GM19324 (cell line): ENCODE results near the gene EDARADD.
"Not testable (repeated sequence)": the region's sequence is repeated elsewhere in the genome, so short reads cannot be mapped to it uniquely, and the experiment has no call there.

Experiments used
- ATAC-seq: cut with Tn5 transposase; IDR thresholded peaks from one replicate; pipeline ENCODE4 v1.9.1; 2021; ENCODE audit warnings: mild to moderate bottlenecking, moderate library complexity; ENCODE audit not compliant: unreplicated experiment, low FRiP score

Gene EDARADD

DNA sequence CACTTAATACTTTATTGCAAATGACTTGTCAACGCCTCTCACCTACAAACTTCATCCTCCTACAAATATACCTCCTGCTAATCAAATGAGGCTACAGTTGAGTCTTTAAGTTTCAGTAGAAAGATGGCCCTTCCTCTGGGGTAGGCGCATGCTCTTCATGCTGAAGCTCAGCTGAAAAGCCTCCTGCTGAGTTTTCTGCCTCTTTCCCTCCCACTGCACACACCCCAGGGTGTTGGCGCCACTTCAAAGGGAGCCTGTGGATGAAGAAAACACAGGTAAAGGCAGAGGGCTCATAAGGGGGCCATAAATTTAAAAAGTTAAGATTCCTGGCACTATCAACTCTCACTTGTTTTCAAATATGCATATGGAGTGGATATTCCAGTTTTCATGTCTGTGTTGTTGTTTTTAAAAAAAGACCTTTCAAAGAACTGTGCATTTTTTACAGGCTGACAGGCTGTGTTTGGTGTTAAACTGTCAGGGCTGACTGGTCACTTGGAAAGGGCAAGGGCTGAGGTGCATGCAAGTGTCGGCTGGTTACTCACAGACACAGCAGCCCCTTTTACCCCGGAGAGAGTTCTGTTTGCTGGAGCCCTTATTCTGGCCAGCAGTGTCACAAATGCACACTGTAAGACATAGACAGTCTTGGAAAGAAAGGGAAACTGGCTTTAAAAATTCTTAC is 86.8 kb downstream of the EDARADD start:
- ATAC-seq = no peak

DNA sequence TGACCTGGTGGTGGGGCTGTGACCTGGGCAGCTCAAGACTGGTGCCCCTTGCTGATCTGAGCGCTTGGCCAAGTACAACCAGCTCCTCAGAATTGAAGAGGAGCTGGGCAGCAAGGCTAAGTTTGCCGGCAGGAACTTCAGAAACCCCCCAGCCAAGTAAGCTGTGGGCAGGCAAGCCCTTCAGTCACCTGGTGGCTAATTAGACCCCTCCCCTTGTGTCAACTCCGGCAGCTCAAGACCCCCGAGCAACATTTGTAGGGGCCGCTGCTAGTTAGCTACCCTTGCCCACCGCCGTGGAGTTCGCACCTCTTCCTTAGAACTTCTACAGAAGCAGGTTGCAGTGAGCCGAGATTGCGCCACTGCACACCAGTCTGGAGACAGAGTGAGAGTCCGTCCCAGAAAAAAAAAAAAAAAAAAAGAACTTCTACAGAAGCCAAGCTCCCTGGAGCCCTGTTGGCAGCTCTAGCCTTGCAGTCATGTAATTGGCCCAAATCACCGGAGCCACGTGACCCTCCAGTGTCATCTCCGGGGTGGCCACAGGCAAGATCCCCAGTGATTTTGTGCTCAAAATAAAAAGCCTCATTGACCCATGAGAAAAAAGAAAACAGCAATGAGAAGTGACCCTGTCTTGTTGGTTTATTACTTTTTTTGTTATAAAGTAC is 90.4 kb downstream of the EDARADD start:
- no peak for ATAC-seq

DNA sequence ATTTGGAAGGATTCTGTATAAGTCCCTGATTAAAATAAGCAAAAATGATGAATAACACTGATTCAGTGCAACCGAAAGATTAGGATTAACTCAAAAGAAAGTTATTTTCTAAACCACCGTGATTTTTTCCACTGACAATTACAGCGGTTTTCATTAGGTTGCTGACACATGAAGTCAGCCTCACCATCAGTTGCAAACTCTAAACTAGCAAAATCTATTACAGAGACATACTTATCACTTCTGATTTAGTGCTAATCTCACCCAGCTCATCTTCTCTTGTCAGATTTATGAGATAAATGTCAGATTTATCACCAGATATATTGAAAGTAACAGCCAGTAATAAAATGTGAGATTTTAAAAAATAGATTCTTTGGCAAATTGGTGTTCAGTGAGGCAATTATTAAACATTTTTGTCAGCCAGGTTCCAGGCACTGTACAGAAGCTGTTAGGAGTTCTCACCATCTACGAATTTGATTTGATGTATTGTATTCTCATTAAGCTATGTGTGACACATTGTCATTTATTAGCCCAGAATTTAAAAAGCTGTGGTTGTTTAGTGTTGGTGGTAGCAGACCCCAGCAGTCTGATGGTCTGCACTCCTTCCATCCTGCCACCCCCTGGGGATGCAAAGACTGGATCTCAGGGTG is 92.4 kb downstream of the EDARADD start:
- ATAC-seq = no peak

DNA sequence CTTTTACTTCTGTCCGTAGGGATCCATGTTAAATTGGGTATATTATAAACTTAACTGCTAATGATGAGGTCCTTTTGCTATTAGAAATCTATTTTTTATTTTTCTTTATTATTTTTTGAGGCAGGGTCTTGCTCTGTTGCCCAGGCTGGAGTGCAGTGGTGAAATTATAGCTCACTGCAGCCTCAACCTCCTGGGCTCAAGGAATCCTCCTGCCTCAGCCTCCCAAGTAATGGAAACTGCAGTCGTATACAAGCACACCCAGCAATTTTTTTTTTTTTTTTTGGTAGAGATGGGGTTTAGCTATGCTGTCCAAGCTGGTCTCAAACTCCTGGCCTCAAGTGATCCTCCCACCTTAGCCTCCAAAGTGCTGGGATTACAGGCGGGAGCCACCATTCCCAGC is 95.1 kb downstream of the EDARADD start:
- ATAC-seq = not testable (repeated sequence)

DNA sequence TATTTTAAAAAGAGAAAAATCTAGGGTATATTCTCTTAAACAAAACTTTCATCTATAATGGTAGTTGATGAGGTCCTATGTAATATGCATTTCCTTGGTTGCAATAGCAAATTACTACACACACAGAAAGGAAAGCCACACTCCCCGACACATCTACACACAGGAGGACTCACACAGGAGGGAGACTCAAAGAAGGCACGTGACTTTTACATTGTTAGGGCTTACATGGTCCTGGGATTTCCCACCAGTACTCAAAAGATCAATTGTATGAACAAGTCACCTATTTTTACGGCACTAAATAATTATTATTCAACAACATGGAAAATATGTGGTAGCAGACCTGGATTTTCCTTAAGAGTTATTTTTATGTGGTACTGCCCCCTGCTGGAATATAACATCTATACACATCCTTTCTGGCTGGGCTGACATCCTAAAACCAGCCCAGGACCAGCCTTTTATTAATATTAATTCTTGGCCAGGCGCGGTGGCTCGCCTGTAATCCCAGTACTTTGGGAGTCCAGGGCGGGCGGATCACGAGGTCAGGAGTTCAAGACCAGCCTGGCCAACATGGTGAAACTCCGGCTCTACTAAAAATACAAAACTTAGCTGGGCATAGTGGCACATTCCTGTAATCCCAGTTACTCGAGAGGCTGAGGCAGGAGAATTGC is 95.8 kb downstream of the EDARADD start:
- ATAC-seq = no peak

DNA sequence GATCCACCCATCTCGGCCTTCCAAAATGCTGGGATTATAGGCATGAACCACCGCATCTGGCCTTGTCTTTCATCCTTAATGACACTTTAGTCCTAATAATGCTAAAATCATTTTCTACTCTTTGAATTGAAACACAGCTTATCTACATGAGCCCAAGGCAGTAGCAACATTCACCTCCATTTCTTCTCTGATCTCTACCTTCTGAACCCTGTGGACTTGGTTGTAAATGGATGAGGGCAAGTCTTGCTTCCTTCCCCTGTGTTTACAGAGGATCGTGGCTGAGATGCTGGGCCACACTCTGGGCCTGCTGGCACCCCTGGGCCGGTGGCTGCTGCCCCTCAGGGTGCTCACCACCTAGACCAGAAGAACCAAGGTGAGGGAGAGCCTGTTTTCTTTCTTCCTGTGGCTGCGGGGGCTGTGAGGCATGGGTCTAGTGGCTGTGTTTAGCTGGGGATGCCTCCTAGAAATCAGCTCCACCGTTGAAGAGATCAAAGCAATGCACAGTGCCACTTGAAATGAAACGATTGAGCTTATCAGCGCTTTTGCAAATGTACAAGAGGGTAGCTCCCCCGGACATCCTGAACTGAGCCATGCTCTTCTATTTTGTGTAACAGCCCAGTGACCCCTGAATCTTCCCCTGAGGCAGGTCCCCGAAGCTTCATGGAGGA is 97.5 kb downstream of the EDARADD start:
- ATAC-seq = no peak

DNA sequence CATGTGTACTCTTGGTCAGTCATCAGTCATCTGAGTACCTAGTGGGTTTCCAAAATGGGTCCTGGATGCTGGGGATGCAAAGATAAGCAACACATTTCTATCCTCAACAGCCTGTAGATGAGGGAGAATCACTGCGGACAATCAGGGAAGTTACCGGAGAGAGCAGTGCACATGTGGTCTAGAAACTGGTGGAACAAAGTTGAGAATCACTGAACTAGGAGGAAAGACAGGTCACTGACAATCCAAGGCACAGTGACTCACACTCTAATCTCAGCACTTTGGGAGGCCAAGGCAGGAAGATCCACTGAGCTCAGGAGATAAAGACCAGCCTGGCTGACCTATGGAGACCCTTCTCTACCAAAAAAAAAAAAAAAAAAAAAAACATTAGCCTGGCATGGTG is 98.3 kb downstream of the EDARADD start:
- ATAC-seq = no peak

DNA sequence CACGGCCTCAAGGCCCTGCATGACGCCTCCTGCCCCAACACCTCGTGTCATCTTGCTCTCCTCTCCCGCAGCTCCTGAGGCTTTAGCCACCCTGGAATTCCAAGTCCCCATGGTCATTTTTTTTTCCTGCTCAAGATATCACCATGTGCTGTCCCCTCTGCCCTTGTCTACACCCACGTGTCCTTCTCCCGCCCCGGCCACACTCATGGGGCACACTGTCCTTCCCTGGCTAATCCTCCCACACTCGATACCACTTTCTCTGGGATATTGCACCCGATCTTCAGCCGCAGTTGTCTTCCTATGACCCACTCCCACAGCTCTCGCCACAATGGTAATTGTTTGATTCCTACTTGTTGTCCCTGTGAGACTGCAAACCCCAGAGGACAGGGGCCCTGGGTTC is 100.0 kb downstream of the EDARADD start:
- ATAC-seq = no peak

DNA sequence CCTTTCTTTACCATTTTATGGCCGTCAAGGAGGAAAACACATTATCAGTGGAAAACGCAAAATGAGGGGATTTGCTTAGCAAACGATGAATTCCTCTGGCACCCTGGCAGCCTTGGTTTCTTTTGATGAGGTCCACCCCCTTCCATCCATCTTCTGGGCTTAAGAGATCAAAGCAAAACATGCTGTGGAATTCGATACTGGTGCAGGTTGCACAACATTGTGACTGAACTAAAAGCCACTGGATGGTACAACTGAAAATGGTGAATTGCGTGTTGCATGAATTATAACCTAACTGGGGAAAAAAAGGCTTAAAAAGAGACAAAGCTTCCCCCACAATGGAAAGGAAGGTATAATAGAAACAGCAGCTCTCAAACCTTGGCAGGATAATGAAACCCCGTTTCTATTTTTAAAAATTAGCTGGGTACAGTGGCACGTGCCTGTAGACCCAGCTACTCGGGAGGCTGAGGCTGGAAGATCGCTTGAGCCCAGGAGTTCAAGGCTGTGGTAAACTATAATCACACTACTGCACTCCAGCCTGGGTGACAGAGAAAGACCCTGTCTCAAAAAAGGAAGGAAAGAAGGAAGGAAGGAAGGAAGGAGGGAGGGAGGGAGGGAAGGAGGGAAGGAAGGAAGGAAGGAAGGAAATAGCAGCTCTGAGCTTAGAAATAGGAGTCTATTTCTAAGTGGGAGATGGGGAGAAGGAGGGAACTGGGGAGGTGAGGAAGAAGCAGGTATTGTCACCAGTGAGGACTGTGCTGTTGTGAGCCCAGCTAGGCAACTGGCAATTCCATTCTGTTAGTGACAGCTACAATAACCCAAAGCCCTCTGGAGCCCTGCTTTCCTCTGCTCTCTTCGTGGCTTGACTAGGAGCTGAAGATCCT is 100.7 kb downstream of the EDARADD start:
- no peak for ATAC-seq

DNA sequence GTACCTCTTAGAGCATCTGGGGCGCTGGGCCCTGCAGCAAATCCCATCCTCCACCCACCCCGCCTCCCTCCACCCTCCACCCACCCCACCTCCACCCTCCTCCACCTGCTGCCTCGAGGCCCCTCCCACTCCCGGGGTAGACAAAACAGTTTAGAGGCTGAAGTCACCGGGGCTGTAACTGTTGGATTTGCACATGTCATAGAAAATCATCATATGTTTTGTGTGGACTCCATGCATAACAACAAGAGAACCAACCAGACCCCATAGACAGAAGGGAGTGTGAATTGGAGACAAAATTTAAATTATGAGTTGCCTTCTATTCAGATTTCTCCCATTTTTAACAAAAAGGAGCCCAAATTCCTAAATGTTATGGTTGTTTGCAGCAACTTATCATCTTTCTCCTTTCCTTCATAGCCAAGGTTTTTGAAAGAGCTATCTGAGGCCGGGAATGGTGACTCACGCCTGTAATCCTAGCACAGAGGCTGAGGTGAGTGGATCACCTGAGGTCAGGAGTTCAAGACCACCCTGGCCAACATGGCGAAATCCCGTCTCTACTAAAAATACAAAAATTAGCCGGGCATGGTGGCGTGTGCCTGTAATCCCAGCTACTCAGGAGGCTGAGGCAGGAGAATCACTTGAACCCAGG is 101.5 kb downstream of the EDARADD start:
- no peak for ATAC-seq

DNA sequence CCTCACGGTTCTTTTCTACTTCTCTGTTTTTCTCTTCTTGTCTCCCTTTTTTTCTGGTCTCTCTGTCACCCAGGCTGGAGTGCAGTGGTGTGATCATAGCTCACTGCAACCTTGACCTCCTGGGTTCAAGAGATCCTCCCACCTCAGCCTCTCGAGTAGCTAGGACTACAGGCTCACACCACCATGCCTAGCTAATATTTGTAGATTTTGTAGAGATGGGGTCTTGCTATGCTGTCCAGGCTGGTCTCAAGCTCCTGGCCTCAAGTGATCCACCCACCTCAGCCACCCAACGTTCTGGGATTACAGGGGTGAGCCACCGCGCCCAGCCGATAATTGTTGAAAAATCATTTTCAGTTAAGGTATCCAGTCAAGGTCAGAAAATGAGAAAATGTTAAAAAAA is 103.8 kb downstream of the EDARADD start:
- ATAC-seq = no peak

DNA sequence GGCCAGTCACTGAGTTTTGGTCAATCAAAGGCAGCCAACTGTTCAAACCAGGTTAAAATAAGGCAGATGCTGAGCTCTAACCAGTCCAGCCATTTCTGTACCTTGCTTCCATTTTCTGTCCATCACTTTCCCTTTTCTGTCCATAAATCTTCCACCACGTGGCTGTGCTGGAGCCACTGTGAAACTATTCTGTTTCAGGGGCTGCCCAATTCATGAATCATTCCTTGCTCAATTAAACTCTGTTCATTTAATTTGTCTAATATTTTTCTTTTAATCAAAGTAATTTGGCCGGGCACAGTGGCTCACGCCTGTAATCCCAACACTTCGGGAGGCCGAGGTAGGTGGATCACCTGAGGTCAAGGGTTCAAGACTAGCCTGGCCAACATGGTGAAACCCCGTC is 107.0 kb downstream of the EDARADD start:
- no peak for ATAC-seq

DNA sequence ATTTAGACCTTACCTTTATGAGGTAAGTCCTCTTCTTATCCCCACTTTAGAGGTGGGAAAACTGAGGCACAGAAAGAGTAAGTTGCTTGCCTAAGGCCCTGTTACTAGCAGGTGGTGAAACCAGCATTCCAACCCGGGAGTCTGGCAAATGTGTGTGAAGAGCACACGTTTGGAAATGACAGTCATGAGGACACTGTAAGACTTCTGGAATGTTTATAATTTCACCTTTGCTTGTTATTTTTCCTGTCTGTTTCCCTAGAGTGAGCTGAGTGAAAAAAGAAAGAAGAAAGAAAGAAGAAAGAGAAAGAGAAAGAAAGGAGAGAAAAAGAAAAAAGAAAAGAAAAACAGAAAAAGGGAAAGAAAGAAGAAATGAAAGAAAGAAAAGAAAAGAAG is 108.5 kb downstream of the EDARADD start:
- no peak for ATAC-seq

DNA sequence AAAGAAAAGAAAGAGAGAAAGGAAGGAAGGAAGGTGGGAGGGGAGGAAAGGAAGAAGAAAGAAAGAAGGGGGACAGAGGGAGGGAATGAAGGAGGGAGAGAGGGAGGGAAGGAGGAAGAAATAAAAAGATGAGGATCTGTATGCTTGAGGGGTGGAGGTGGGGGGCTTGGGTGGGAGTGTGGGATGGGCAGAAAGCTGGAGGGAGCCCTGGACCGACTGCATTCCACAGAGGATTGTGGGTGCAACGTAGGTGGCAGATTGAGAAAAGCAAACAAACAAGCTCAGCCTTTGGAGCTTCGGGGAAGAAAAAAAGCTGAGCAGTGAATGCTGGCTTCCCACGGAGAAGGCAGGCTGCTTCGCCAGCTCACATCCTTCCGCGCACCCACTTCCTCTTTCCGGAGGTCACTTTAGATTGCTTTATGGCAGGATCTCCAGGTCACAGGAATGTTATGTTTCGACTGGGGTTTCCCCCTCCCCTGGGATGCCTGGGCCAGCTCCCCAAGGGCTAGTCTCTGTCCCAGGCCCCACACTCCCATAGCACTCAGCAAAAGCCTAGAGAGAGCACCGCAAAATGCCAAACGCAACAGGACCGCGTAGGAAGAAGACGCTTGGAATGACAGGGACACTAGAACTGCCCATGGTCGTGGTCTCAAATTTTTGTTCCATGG is 109.0 kb downstream of the EDARADD start:
- no peak for ATAC-seq

DNA sequence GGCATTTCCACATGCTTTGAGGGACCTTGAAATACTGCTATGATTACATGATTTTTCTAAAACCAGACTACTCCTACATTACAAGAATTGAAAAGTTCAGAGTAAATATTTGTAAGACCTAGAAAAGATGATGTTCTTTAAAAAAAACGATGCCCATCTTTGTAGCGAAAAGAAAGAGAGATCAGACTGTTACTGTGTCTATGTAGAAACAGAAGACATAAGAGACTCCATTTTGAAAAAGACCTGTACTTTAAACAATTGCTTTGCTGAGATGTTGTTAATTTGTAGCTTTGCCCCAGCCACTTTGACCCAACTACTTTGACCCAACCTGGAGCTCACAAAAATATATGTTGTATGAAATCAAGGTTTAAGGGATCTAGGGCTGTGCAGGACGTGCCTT is 110.3 kb downstream of the EDARADD start:
- not testable (repeated sequence) for ATAC-seq

DNA sequence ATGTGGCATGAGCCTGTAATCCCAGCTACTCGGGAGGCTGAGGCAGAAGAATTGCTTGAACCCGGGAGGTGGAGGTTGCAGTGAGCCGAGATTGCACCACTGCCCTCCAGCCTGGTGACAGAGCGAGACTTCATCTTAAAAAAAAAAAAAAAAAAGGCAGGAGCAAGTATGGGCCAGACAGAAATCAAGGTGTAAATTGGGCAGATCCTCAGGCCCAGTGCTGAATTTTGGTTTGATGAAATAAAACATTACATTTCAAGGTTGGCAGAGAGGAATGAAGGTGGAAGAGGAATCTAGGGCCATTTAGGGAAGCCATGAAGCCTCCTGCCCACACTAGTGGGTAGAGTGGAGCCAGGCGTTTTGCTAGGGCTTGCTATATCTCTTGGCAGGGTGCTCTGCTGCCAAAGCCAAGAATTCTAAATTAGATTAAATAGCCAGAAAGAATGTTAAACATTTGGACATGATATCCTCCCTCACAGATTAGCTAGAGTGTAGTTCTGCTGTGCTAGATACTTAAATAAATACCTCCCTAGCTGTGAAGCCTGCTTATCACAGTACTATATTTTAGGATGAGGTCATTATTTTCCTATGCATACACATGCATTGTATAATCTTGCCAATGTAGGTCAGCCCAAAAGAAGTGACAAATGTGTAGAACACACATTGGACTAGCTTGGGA is 113.1 kb downstream of the EDARADD start:
- no peak for ATAC-seq

DNA sequence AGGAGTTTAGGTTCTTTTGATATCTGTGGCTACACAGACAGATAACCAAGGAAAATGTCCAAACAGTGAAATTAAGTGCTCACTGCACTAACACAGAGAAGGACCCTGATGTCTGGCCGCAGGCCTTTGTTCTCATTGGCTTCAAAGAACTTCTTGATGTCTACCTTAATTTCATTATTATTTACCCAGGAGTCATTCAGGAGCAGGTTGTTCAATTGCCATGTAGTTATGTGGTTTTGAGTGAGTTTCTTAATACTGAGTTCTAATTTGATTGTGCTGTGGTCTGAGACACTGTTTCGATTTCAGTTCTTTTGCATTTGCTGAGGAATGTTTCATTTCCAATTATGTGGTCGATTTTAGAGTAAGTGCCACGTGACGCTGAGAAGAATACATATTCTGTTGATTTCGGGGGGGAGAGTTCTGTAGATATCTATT is 114.5 kb downstream of the EDARADD start:
- ATAC-seq = peak; percentile 62

DNA sequence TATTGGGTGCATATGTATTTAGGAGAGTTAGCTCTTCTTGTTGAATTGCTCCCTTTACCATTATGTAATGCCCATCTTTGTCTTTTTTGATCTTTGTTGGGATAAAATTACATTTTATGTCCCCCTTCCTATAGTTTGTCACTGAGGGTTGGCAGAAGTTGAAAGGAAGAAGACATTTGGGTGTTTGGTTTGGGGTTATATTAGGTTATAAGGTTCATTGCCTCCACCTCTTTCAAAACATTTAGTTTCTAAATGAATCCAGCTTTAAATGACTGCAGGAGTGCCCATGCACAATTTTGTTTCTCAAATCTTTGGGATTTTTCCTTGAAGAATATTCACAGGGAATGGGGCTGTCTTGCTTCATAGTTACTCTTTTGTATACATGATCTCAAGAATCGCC is 115.1 kb downstream of the EDARADD start:
- ATAC-seq = no peak
